K562 (cell line): ENCODE results near the gene TSPAN14. TPM values are rescaled to one million over a fixed set of nuclear protein-coding genes. Genes with fewer than 3 reads are reported as not detected.
A peak's percentile ranks its signal among the peaks of the same experiment; 100 is the strongest.

Experiments
- ATAC-seq: fragments of 200-7000 bp; cut with Tn5 transposase; 3 replicates; pipeline ENCODE4 v1.9.1; 2020; ENCODE audit warnings: moderate library complexity
- BruUV-seq: library from RNA; stranded (reverse); fragments of 400-500 nt; replicated peaks from 2 replicates; lab custom pipeline; 2021; lab: Mats Ljungman, UMichigan
- CTCF ChIA-PET: fragments of 300-600 bp; formaldehyde crosslinking; extraction: SDS; loops from one replicate; lab custom pipeline; 2021; ENCODE audit warnings: low intra/inter-chr PET ratio; lab: Yijun Ruan, JAX
- POLR2A ChIA-PET: fragments of 300-600, 350-650 bp; sonication (Branson Sonifier 250); formaldehyde crosslinking; extraction: SDS; loops from one replicate; lab custom pipeline; 2021; ENCODE audit warnings: antibody characterized with exemption, inconsistent platforms; lab: Yijun Ruan, JAX
- DNase-seq, 4 experiments: peaks; one replicate each; pipeline versions ENCODE4 v3.0.0 to v3.0.0-alpha.2; 2011 to 2018; ENCODE audit warnings: low spot score in 3 of 4, mixed read lengths in 3 of 4; ENCODE audit errors: extremely low read depth in 1 of 4
- FAIRE-seq: peaks from 2 replicates; lab custom pipeline; 2011; peaks lifted over from hg19 to GRCh38; lab: Jason Lieb, UNC
- H2AFZ ChIP-seq: 2 replicates; pipeline ENCODE4 v1.6.0; 2011; ENCODE audit warnings: low read depth, low read length, control low read depth, inconsistent platforms
- H3K27ac ChIP-seq: fragments of 200-600 bp; 3 replicates; pipeline ENCODE4 v1.8.0; 2011; ENCODE audit warnings: low read depth, mild to moderate bottlenecking, control low read depth, inconsistent platforms, low read length, moderate library complexity, mixed read lengths; ENCODE audit errors: extremely low read depth
- H3K27me3 ChIP-seq, 2 experiments: fragments of 300-600 bp in 1 of 2; 2 replicates in 1 of 2; 3 replicates in 1 of 2; pipeline versions ENCODE4 v1.6.0 to v1.8.0; 2011; ENCODE audit warnings: inconsistent platforms in 2 of 2, low read length in 2 of 2, mild to moderate bottlenecking in 1 of 2, mixed read lengths in 1 of 2, moderate library complexity in 1 of 2; ENCODE audit not compliant: control insufficient read depth in 2 of 2, insufficient read depth in 2 of 2
- H3K36me3 ChIP-seq: fragments of 300-600 bp; 3 replicates; pipeline ENCODE4 v1.8.0; 2011; ENCODE audit warnings: mild to moderate bottlenecking, low read length, inconsistent platforms; ENCODE audit not compliant: control insufficient read depth, insufficient read depth
- H3K4me1 ChIP-seq, 2 experiments: fragments of 200-600 bp in 1 of 2; replicated peaks in 1 of 2; 2 replicates in 1 of 2; 3 replicates in 1 of 2; pipeline versions ENCODE4 v1.5.1 to v1.8.0; 2011; ENCODE audit warnings: inconsistent platforms in 2 of 2, low read length in 2 of 2, mild to moderate bottlenecking in 1 of 2, mixed read lengths in 1 of 2, moderate library complexity in 1 of 2; ENCODE audit not compliant: control insufficient read depth in 2 of 2, insufficient read depth in 2 of 2
- H3K4me2 ChIP-seq: 2 replicates; pipeline ENCODE4 v1.6.1; 2011; ENCODE audit warnings: low read length, control low read depth, inconsistent platforms, mixed read lengths; ENCODE audit not compliant: insufficient read depth
- H3K4me3 ChIP-seq: fragments of 200-600 bp; sonication (generic), shearing (Covaris generic); 2 replicates; pipeline ENCODE4 v1.5.1; 2016; ENCODE audit warnings: control low read depth, inconsistent platforms
- H3K79me2 ChIP-seq: fragments of 200-600 bp; 3 replicates; pipeline ENCODE4 v1.8.0; 2011; ENCODE audit warnings: low read length, inconsistent platforms; ENCODE audit not compliant: control insufficient read depth, insufficient read depth
- H3K9ac ChIP-seq, 2 experiments: 2 replicates each; pipeline versions ENCODE4 v1.6.0 to v1.6.1; 2011; ENCODE audit warnings: low read depth in 2 of 2, low read length in 2 of 2, control low read depth in 1 of 2, inconsistent platforms in 1 of 2, mild to moderate bottlenecking in 1 of 2, mixed read lengths in 1 of 2; ENCODE audit not compliant: insufficient read depth in 1 of 2
- H3K9me1 ChIP-seq: one replicate; pipeline ENCODE4 v1.6.0; 2011; ENCODE audit warnings: inconsistent platforms, mild to moderate bottlenecking, low read length, moderate library complexity; ENCODE audit not compliant: control insufficient read depth, insufficient read depth
- H3K9me3 ChIP-seq: replicated peaks from 2 replicates; pipeline ENCODE4 v1.5.1; 2011; ENCODE audit warnings: low read depth, low read length, inconsistent platforms; ENCODE audit not compliant: control insufficient read depth, insufficient read depth
- H4K20me1 ChIP-seq: replicated peaks from 2 replicates; pipeline ENCODE4 v1.6.1; 2011; ENCODE audit warnings: low read length, inconsistent platforms, mixed read lengths; ENCODE audit not compliant: control insufficient read depth, insufficient read depth
- CC2D1A ChIP-seq: fragments of 450-650 bp; IDR thresholded peaks from 2 replicates; pipeline ENCODE4 v1.6.1; 2017; ENCODE audit warnings: mild to moderate bottlenecking
- KLF1 ChIP-seq: fragments of 450-650 bp; IDR thresholded peaks from 2 replicates; pipeline ENCODE4 v1.6.1; 2016; ENCODE audit warnings: missing genetic modification characterization, missing compliant biosample characterization
- MCM7 ChIP-seq, 2 experiments: fragments of 450-650 bp; IDR thresholded peaks; 2 replicates each; pipeline ENCODE4 v1.6.1; 2016 to 2018
- NFE2 ChIP-seq: IDR thresholded peaks from 2 replicates; pipeline ENCODE4 v1.6.1; 2014; ENCODE audit warnings: antibody characterized with exemption, low read depth
- PHF8 ChIP-seq: fragments of 200-600 bp; sonication (generic); IDR thresholded peaks from 2 replicates; pipeline ENCODE4 v1.6.1; 2012; ENCODE audit warnings: mixed run types, mild to moderate bottlenecking, inconsistent platforms, low read length, moderate library complexity, borderline replicate concordance
- PKNOX1 ChIP-seq: fragments of 450-650 bp; IDR thresholded peaks from 2 replicates; pipeline ENCODE4 v1.6.1; 2016
- ZBTB1 ChIP-seq: sonication (generic); formaldehyde crosslinking; IDR thresholded peaks from 2 replicates; pipeline ENCODE4 v1.8.1; 2023; ENCODE audit warnings: missing genetic modification reagents, low read depth, mild to moderate bottlenecking, borderline replicate concordance
- ZBTB7A ChIP-seq: IDR thresholded peaks from 2 replicates; pipeline ENCODE4 v1.6.1; 2011; ENCODE audit warnings: low read depth, mild to moderate bottlenecking, low read length, moderate library complexity, borderline replicate concordance; ENCODE audit not compliant: control insufficient read depth
- ZNF212 ChIP-seq: fragments of 450-650 bp; formaldehyde crosslinking; IDR thresholded peaks from 2 replicates; pipeline ENCODE4 v1.4.0; 2020; ENCODE audit warnings: mild to moderate bottlenecking
- WGBS: fragments of 100-300 bp; shearing (Covaris generic); methylation state at CpG from one replicate; pipeline ENCODE4 v1.1.6; 2016; ENCODE audit warnings: low coverage, mixed read lengths; ENCODE audit not compliant: insufficient coverage; ENCODE audit errors: missing lambda C conversion rate; 5-methylcytosine and 5-hydroxymethylcytosine counted together
- in situ Hi-C: fragments of 300-500 bp; cut with MboI; formaldehyde crosslinking; loops from 4 replicates; pipeline ENCODE4 v1.15.0; 2018; ENCODE audit warnings: inconsistent platforms, mixed read lengths
- intact Hi-C: fragments of 100-400 bp; cut with micrococcal nuclease; formaldehyde crosslinking; loops from 2 replicates; pipeline ENCODE4 v1.14.2; 2022
- polyA plus RNA-seq, 8 experiments: library from polyadenylated mRNA; depleted of rRNA in 4 of 8; stranded (reverse) in 5 of 8; unstranded in 3 of 8; fragments of >200 nt; fragmentation: Nextera tagmentation in 2 of 8; fragmentation: Illumina TruSeq in 1 of 8; extraction: Ambion mirVana in 2 of 8; extraction: Trizol in 1 of 8; gene quantifications; 2 replicates each; pipeline versions ENCODE4 v1.2.1 to v1.2.3, GENCODE V29; 2011 to 2014; ENCODE audit warnings: inconsistent platforms in 1 of 8, missing spikeins in 1 of 8
- total RNA-seq, 7 experiments: library from RNA; depleted of rRNA in 6 of 7; stranded (reverse); fragments of >200 nt in 6 of 7; fragmentation: Illumina TruSeq in 2 of 7; extraction: Trizol in 2 of 7; gene quantifications; 2 replicates each; pipeline versions ENCODE4 v1.2.1 to v1.2.3, GENCODE V29; 2011 to 2021; ENCODE audit warnings: low replicate concordance in 1 of 7
- TF ChIP-seq, protein P1 (sequence below), 2 experiments: fragments of 450-650 bp; conservative IDR thresholded peaks; 2 replicates each; pipeline ENCODE4 v1.6.1; 2017; ENCODE audit warnings: mild to moderate bottlenecking in 2 of 2, moderate library complexity in 2 of 2
- TF ChIP-seq, protein P2 (sequence below): fragments of 450-650 bp; formaldehyde crosslinking; IDR thresholded peaks from 2 replicates; pipeline ENCODE4 v1.4.0; 2020; ENCODE audit warnings: mild to moderate bottlenecking, moderate library complexity

Gene TSPAN14
- total and polyA plus RNA-seq, 9 of the 15 experiments (the other 6 are each of a cell fraction or from before 2014, with no cell fraction given), result 5.8 to 92.9 (median 23.3) TPM

DNA sequence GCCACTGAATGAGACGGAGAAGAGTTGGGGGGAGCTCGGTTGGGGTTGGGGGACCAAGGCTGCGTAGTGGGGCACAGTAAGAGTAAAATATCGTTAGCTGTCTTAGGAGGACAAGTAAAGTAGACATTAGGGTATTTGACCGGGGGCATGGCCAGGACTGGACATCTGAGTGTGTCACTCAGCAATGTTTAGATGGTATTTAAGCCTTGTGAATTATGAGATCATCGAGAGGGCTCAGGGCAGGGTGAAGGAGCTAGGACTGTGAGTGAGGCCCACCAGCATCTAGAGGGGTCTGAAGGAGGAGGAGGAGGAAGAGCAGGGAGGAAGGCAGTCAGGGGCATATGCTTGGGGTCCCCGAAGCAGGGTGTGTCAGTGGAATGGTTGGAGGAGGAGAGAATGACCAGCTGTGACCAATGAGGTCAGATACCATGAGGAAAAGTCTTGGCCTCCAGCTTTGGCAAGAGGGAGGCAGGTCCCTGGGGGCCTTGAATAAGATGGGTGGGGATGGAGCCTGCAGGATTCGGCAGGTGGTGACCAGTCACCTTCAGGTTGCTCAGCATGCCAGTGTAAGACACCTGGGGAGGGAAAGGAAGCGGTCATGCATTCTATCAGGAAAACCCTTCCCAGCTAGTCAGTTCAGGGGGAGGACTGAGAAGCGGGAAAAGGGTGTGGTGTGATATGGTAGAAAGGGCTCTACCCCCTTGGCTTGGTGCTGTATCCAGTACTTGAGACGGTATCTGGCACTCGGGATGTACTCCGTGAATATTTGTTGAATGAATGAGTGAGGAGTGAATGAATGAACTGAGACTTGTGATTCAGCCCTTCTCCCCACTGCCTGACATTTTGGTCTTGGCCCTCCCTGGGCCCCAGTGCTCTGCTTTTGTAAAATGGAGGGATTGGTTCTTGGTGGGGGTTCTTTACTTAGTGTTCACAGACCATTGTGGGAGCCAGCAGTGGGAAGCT, 48.8 kb downstream of the TSPAN14 start (continued):
- 0 out of 2 replicates have a peak, but pooled peaks have one; percentile 19 for TF ChIP-seq PKNOX1
- TF ChIP-seq NFE2, result no peak
- TF ChIP-seq, all 486 proteins: peak for 6

DNA sequence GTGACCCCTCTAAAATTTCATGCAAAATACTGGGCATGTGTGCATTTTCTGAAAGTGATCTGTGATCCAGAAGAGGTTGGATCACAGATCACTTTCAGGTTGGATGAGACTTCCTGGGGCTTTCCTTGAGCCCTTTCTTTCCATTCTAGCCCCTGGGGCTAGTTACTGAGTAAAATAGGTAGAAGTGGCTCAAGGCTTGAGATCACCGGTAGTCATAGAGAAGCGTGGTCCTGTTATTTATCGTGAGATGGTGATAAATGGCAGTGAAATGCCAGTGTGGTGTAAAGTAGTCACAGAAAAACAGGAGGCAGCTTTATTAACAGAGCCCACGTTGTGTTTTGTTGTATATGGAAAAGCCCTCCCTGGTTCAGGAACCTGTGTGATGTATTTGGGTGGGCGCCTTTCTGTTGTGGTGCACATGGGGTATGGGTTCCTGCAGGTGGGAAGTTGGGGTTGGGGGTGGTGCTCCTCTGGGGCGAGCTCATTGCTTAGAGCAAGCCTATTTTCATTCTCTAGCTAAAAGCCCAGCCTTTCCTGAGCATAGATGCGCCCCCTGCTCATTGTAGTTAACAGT, 49.6 kb downstream of the TSPAN14 start:
- ChIA-PET POLR2A (interaction anchor here (0.9 to 3.2 kb wide), 6 partner anchors 11 to 59 kb away, joined by 3 to 16 read pairs (median 5); no protein-coding TSS in a partner anchor), CTCF (interaction anchor here (2.2 to 5.5 kb wide), 2 partner anchors 58 to 120 kb away, joined by 14 to 79 read pairs; no protein-coding TSS in a partner anchor)
- Histone ChIP-seq H3K9me3 (no peaks in the 10 kb centered on the region), H2AFZ (0 out of 2 replicates have a peak overlapping the region, but pooled peaks have one; percentile 3), H3K27me3 (no peaks in the 10 kb centered on the region), H3K9ac (peak overlapping the region; percentile 32 to 82; a peak in 3 of 4 replicates), H3K4me3 (no peak overlapping the region), H4K20me1 (peaks cover 7% of the 10 kb centered on the region), H3K36me3 (peaks cover 66% of the 10 kb centered on the region), H3K79me2 (peaks cover 88% of the 10 kb centered on the region), H3K9me1 (peaks cover 7% of the 10 kb centered on the region), H3K4me1 (peaks cover 66 to 73% of the 10 kb centered on the region in 2 experiments), H3K4me2 (peak overlapping the region; percentile 68), H3K27ac (peak overlapping the region; percentile 65)
- 15% methylated on average over 7 of the region's 7 CpGs for WGBS
- in situ Hi-C loops, result loop anchor here (10.0 kb wide), 1 partner anchor 119 kb away; no protein-coding TSS in a partner anchor
- TF ChIP-seq PHF8 (no peak), ZNF212 (CRISPR knock-in tag) (no peak), MCM7 (IDR thresholded peaks at IDR 0.05) (no peak), ZBTB7A (0 out of 2 replicates have a peak, but pooled peaks have one; percentile 49), ZBTB1 (CRISPR knock-in tag) (no peak), KLF1 (tag) (0 out of 2 replicates have a peak, but pooled peaks have one; percentile 28), CC2D1A (no peak)
- TF ChIP-seq, protein P1, sequence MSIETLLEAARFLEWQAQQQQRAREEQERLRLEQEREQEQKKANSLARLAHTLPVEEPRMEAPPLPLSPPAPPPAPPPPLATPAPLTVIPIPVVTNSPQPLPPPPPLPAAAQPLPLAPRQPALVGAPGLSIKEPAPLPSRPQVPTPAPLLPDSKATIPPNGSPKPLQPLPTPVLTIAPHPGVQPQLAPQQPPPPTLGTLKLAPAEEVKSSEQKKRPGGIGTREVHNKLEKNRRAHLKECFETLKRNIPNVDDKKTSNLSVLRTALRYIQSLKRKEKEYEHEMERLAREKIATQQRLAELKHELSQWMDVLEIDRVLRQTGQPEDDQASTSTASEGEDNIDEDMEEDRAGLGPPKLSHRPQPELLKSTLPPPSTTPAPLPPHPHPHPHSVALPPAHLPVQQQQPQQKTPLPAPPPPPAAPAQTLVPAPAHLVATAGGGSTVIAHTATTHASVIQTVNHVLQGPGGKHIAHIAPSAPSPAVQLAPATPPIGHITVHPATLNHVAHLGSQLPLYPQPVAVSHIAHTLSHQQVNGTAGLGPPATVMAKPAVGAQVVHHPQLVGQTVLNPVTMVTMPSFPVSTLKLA (conservative IDR thresholded peaks at IDR 0.05), result peak in 1 of 2 experiments; percentile 55; a peak in 1 of 4 replicates
- TF ChIP-seq, protein P2, sequence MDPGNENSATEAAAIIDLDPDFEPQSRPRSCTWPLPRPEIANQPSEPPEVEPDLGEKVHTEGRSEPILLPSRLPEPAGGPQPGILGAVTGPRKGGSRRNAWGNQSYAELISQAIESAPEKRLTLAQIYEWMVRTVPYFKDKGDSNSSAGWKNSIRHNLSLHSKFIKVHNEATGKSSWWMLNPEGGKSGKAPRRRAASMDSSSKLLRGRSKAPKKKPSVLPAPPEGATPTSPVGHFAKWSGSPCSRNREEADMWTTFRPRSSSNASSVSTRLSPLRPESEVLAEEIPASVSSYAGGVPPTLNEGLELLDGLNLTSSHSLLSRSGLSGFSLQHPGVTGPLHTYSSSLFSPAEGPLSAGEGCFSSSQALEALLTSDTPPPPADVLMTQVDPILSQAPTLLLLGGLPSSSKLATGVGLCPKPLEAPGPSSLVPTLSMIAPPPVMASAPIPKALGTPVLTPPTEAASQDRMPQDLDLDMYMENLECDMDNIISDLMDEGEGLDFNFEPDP (CRISPR knock-in tag), result no peak
- ATAC-seq (no peak), DNase-seq (no peak), FAIRE-seq (no peak)
- intact Hi-C loops, result loop anchor here (2.0 kb wide), 1 partner anchor 45 kb away; no protein-coding TSS in a partner anchor
- BruUV-seq, result no TSS peak
